Activated naive CD8-positive, alpha-beta T cell (primary cell): ENCODE results near the gene FEM1A.
A peak's percentile ranks its signal among the peaks of the same experiment; 100 is the strongest.
"Not testable (repeated sequence)": the region's sequence is repeated elsewhere in the genome, so short reads cannot be mapped to it uniquely, and the experiment has no call there.

Source experiments
- H3K27ac Mint-ChIP-seq: one replicate; pipeline ENCODE4 v1.8.0; 2021; ENCODE audit warnings: mixed read lengths
- H3K27me3 Mint-ChIP-seq: one replicate; pipeline ENCODE4 v1.8.0; 2021; ENCODE audit warnings: mixed read lengths
- H3K36me3 Mint-ChIP-seq: one replicate; pipeline ENCODE4 v1.8.0; 2021; ENCODE audit warnings: mixed read lengths
- H3K4me1 Mint-ChIP-seq: one replicate; pipeline ENCODE4 v1.8.0; 2021; ENCODE audit warnings: low read depth, mixed read lengths
- H3K4me3 Mint-ChIP-seq: one replicate; pipeline ENCODE4 v1.8.0; 2021; ENCODE audit warnings: mild to moderate bottlenecking, mixed read lengths
- H3K9me3 Mint-ChIP-seq: one replicate; pipeline ENCODE4 v1.8.0; 2021; ENCODE audit warnings: low read depth, mixed read lengths

Gene FEM1A

GRCh38 chr19:4791183-4792018 lies at the start of gene FEM1A:
TSS of gene FEM1A (plus strand) at chr19:4791734. CDS start at chr19:4791855, 121 bp downstream.
- Mint-ChIP-seq H3K9me3 (no peaks in the 10 kb centered on the region), H3K4me1 (peaks cover 25% of the 10 kb centered on the region), H3K27ac (peak within 1 kb of the TSS; percentile 85), H3K36me3 (no peaks in the 10 kb centered on the region), H3K4me3 (peak within 1 kb of the TSS; percentile 89), H3K27me3 (no peaks in the 10 kb centered on the region)

- no peaks in the 10 kb centered on the region for H3K4me1 Mint-ChIP-seq
- H3K27ac Mint-ChIP-seq: no peak overlapping the region
- H3K27me3 Mint-ChIP-seq: peaks cover 6% of the 10 kb centered on the region
- no peaks in the 10 kb centered on the region for H3K9me3 Mint-ChIP-seq
- no peaks in the 10 kb centered on the region for H3K36me3 Mint-ChIP-seq
- H3K4me3 Mint-ChIP-seq: no peak overlapping the region
Measured at GRCh38 chr19:4742723-4743646, 48.5 kb upstream of the FEM1A start.

- H3K4me3 Mint-ChIP-seq: no peak overlapping the region
- H3K36me3 Mint-ChIP-seq: no peaks in the 10 kb centered on the region
- peaks cover 7% of the 10 kb centered on the region for H3K27me3 Mint-ChIP-seq
- no peaks in the 10 kb centered on the region for H3K9me3 Mint-ChIP-seq
- H3K4me1 Mint-ChIP-seq: no peaks in the 10 kb centered on the region
- H3K27ac Mint-ChIP-seq: no peak overlapping the region
Measured at GRCh38 chr19:4744451-4745174, 46.9 kb upstream of the FEM1A start.

GRCh38 chr19:4745175-4745574 lies 46.4 kb upstream of the FEM1A start:
- not testable (repeated sequence) for H3K27ac Mint-ChIP-seq, H3K4me3 Mint-ChIP-seq, H3K36me3 Mint-ChIP-seq, H3K27me3 Mint-ChIP-seq, H3K4me1 Mint-ChIP-seq, H3K9me3 Mint-ChIP-seq

- Mint-ChIP-seq H3K27ac (no peak overlapping the region), H3K4me1 (no peaks in the 10 kb centered on the region), H3K27me3 (peaks cover 7% of the 10 kb centered on the region), H3K4me3 (no peak overlapping the region), H3K9me3 (no peaks in the 10 kb centered on the region), H3K36me3 (no peaks in the 10 kb centered on the region)
Measured at GRCh38 chr19:4745986-4746385, 45.5 kb upstream of the FEM1A start.

- no peaks in the 10 kb centered on the region for H3K4me1 Mint-ChIP-seq
- peaks cover 7% of the 10 kb centered on the region for H3K27me3 Mint-ChIP-seq
- no peaks in the 10 kb centered on the region for H3K9me3 Mint-ChIP-seq
- no peaks in the 10 kb centered on the region for H3K36me3 Mint-ChIP-seq
- H3K27ac Mint-ChIP-seq: no peak overlapping the region
- no peak overlapping the region for H3K4me3 Mint-ChIP-seq
Measured at GRCh38 chr19:4748185-4748584, 43.3 kb upstream of the FEM1A start.

- no peaks in the 10 kb centered on the region for H3K9me3 Mint-ChIP-seq
- H3K4me1 Mint-ChIP-seq: no peaks in the 10 kb centered on the region
- no peak overlapping the region for H3K4me3 Mint-ChIP-seq
- H3K36me3 Mint-ChIP-seq: no peaks in the 10 kb centered on the region
- H3K27ac Mint-ChIP-seq: no peak overlapping the region
- peaks cover 5% of the 10 kb centered on the region for H3K27me3 Mint-ChIP-seq
Measured at GRCh38 chr19:4748589-4748988, 42.9 kb upstream of the FEM1A start.

- H3K4me3 Mint-ChIP-seq: no peak overlapping the region
- H3K27me3 Mint-ChIP-seq: peaks cover 8% of the 10 kb centered on the region
- no peaks in the 10 kb centered on the region for H3K9me3 Mint-ChIP-seq
- no peak overlapping the region for H3K27ac Mint-ChIP-seq
- no peaks in the 10 kb centered on the region for H3K36me3 Mint-ChIP-seq
- no peaks in the 10 kb centered on the region for H3K4me1 Mint-ChIP-seq
Measured at GRCh38 chr19:4749870-4750590, 41.5 kb upstream of the FEM1A start.

- Mint-ChIP-seq H3K4me1 (peaks cover 2% of the 10 kb centered on the region), H3K4me3 (no peak overlapping the region), H3K27me3 (peaks cover 11% of the 10 kb centered on the region), H3K36me3 (no peaks in the 10 kb centered on the region), H3K9me3 (no peaks in the 10 kb centered on the region), H3K27ac (no peak overlapping the region)
Measured at GRCh38 chr19:4754248-4754647, 37.3 kb upstream of the FEM1A start.

- Mint-ChIP-seq H3K36me3 (no peaks in the 10 kb centered on the region), H3K9me3 (no peaks in the 10 kb centered on the region), H3K4me1 (peaks cover 6% of the 10 kb centered on the region), H3K27ac (no peak overlapping the region), H3K4me3 (no peak overlapping the region), H3K27me3 (peaks cover 14% of the 10 kb centered on the region)
Measured at GRCh38 chr19:4755459-4755858, 36.1 kb upstream of the FEM1A start.

GRCh38 chr19:4758082-4758481 lies 33.5 kb upstream of the FEM1A start:
- H3K27ac Mint-ChIP-seq: no peak overlapping the region
- H3K4me1 Mint-ChIP-seq: peaks cover 6% of the 10 kb centered on the region
- no peaks in the 10 kb centered on the region for H3K9me3 Mint-ChIP-seq
- no peaks in the 10 kb centered on the region for H3K36me3 Mint-ChIP-seq
- H3K27me3 Mint-ChIP-seq: peaks cover 20% of the 10 kb centered on the region
- no peak overlapping the region for H3K4me3 Mint-ChIP-seq

GRCh38 chr19:4758659-4759058 lies 32.9 kb upstream of the FEM1A start:
- H3K27me3 Mint-ChIP-seq: peaks cover 23% of the 10 kb centered on the region
- no peak overlapping the region for H3K4me3 Mint-ChIP-seq
- peaks cover 6% of the 10 kb centered on the region for H3K4me1 Mint-ChIP-seq
- no peak overlapping the region for H3K27ac Mint-ChIP-seq
- no peaks in the 10 kb centered on the region for H3K9me3 Mint-ChIP-seq
- no peaks in the 10 kb centered on the region for H3K36me3 Mint-ChIP-seq

GRCh38 chr19:4759388-4760284 lies 31.9 kb upstream of the FEM1A start:
- Mint-ChIP-seq H3K4me1 (peaks cover 6% of the 10 kb centered on the region), H3K36me3 (no peaks in the 10 kb centered on the region), H3K27me3 (peaks cover 23% of the 10 kb centered on the region), H3K27ac (no peak overlapping the region), H3K4me3 (peak overlapping the region; percentile 10), H3K9me3 (no peaks in the 10 kb centered on the region)
